ENCODE data around the gene DOK6.

Gene DOK6

DNA sequence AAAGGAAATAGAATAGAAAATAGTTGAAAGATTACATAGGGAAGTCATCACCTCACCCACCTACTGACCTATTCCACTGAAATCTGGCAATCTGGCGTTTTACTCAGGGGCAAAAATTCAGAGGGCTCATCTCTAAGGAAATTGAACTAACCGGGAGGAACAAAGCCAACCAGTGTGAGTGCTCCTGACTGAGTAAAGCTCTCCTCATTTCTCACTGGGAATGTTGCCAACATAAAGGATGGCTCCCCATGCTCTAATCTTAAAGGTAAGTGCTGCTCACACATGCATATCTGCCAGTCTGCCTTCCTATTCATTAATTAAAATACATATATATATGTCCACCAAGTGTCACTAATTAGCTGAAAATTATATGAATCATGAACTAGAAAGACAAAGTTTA lies 13.5 kb upstream of the DOK6 start:
- Histone ChIP-seq H3K4me3 (ENCODE audit: low read length) (no peak overlapping the region), H3K36me3 (ENCODE audit: control insufficient read depth, insufficient read depth, low read length) (no peaks in the 10 kb centered on the region), H3K27me3 (ENCODE audit: control insufficient read depth, insufficient read depth, low read length) (no peaks in the 10 kb centered on the region), H3K4me1 (ENCODE audit: control insufficient read depth, insufficient read depth, low read length) (no peaks in the 10 kb centered on the region), H3K9me3 (ENCODE audit: control insufficient read depth, insufficient read depth, low read length) (no peaks in the 10 kb centered on the region), H3K27ac (ENCODE audit: low read length) (no peak overlapping the region)
- no CpG with 5 or more reads among the region's 2 CpGs for WGBS (ENCODE audit: insufficient coverage, insufficient read length)
- no peak for DNase-seq (ENCODE audit: low read depth, low spot score)

DNA sequence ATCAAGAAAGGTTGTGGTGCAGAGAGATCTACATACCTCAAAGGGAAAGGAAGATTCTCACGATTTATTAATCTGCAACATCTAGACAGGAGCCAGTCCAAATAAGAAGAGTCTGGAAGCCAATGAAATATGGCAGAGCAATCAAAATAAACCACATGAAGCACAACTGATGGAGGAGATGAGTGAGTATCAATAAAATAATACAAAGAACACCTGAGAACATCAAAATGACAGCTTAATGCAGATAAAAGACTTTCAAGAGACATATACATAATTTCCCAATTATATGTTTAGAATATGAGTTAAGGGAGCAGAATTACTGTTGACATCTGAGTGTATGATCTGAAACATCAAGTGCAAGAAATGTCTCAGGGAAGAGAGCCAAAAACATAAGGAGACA lies 12.5 kb upstream of the DOK6 start:
- Histone ChIP-seq H3K4me3 (ENCODE audit: low read length) (no peak overlapping the region), H3K9me3 (ENCODE audit: control insufficient read depth, insufficient read depth, low read length) (no peaks in the 10 kb centered on the region), H3K36me3 (ENCODE audit: control insufficient read depth, insufficient read depth, low read length) (no peaks in the 10 kb centered on the region), H3K27ac (ENCODE audit: low read length) (no peak overlapping the region), H3K4me1 (ENCODE audit: control insufficient read depth, insufficient read depth, low read length) (no peaks in the 10 kb centered on the region), H3K27me3 (ENCODE audit: control insufficient read depth, insufficient read depth, low read length) (no peaks in the 10 kb centered on the region)
- WGBS (ENCODE audit: insufficient coverage, insufficient read length) = no CpG with 5 or more reads among the region's 1 CpG
- no peak for DNase-seq (ENCODE audit: low read depth, low spot score)

DNA sequence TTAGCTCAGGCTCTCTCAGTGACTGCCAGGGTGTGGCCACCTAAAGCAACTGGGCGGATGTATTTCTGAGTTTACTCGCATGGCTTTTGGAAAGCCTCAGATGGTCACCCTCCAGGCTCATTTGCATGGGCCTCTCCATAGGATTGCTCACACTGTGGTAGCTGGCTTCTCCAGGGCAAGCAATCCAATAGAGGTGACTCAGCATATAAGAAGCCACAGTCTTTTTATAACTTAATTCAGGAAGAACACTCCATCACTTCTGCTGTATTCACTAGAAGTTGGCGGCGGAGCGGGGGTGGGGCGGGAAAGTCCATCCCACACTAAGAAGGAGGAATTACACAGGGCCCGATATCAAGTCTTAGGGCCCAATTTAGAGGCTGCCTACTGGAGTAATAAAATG lies 3.6 kb upstream of the DOK6 start:
- no CpG with 5 or more reads among the region's 7 CpGs for WGBS (ENCODE audit: insufficient coverage, insufficient read length)
- no peak overlapping the region for H3K27ac ChIP-seq (ENCODE audit: low read length)
- DNase-seq (ENCODE audit: low read depth, low spot score) = no peak
- peaks cover 1% of the 10 kb centered on the region; the same call in 1 of the 2 replicates for H3K4me1 ChIP-seq (ENCODE audit: control insufficient read depth, insufficient read depth, low read length)
- no peaks in the 10 kb centered on the region for H3K36me3 ChIP-seq (ENCODE audit: control insufficient read depth, insufficient read depth, low read length)
- peaks cover 9% of the 10 kb centered on the region for H3K27me3 ChIP-seq (ENCODE audit: control insufficient read depth, insufficient read depth, low read length)
- no peak overlapping the region for H3K4me3 ChIP-seq (ENCODE audit: low read length)
- H3K9me3 ChIP-seq (ENCODE audit: control insufficient read depth, insufficient read depth, low read length) = no peaks in the 10 kb centered on the region

DNA sequence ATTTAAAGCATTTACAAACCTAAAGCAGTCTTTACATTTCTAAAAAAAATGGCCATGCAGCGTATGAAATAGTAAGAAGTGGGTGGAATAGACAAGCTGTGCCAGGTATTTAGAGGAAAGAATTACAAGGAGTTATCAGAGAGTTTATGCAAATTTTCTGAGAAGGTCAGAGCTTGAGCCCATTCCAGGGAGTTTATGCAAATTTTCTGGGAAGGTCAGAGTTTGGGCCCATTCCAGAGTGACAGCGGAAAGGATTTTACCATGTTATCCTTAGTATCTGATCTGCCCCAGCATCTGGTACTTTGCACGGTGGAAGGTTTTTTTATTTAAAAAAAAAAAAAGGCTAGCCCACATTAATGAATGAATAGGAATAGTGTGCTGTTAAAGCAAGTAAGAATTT lies 1.4 kb upstream of the DOK6 start:
- DNase-seq (ENCODE audit: low read depth, low spot score) = no peak
- no CpG with 5 or more reads among the region's 3 CpGs for WGBS (ENCODE audit: insufficient coverage, insufficient read length)

DNA sequence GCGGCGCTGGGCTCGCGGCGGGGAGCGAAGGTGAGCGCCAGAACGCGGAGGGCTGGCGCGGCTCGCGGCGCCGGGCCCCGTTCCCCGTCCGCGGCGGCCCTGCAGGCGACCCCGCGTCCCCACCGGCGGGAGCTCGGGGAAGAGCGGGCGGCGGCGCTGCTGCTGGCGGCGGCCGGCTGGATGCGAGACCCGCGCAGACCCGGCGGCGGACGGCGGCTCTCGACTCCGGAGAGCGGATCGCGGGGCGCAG lies 213 bp downstream of the DOK6 start:
- no peak overlapping the region for H3K27ac ChIP-seq (ENCODE audit: low read length)
- peaks cover 1% of the 10 kb centered on the region; the same call in 1 of the 2 replicates for H3K4me1 ChIP-seq (ENCODE audit: control insufficient read depth, insufficient read depth, low read length)
- DNase-seq (ENCODE audit: low read depth, low spot score) = no peak
- H3K36me3 ChIP-seq (ENCODE audit: control insufficient read depth, insufficient read depth, low read length) = no peaks in the 10 kb centered on the region
- H3K4me3 ChIP-seq (ENCODE audit: low read length) = peak overlapping the region; percentile 63; the same call in 1 of the 2 replicates
- peaks cover 21% of the 10 kb centered on the region for H3K27me3 ChIP-seq (ENCODE audit: control insufficient read depth, insufficient read depth, low read length)
- no CpG with 5 or more reads among the region's 47 CpGs for WGBS (ENCODE audit: insufficient coverage, insufficient read length)
- H3K9me3 ChIP-seq (ENCODE audit: control insufficient read depth, insufficient read depth, low read length) = no peaks in the 10 kb centered on the region

More for the DNA sequence above, 1.4 kb upstream of the DOK6 start:
- H3K9me3 ChIP-seq (ENCODE audit: control insufficient read depth, insufficient read depth, low read length) = no peaks in the 10 kb centered on the region
- peaks cover 1% of the 10 kb centered on the region; the same call in 1 of the 2 replicates for H3K4me1 ChIP-seq (ENCODE audit: control insufficient read depth, insufficient read depth, low read length)
- H3K27ac ChIP-seq (ENCODE audit: low read length) = no peak overlapping the region
- H3K4me3 ChIP-seq (ENCODE audit: low read length) = no peak overlapping the region
- no peaks in the 10 kb centered on the region for H3K36me3 ChIP-seq (ENCODE audit: control insufficient read depth, insufficient read depth, low read length)
- H3K27me3 ChIP-seq (ENCODE audit: control insufficient read depth, insufficient read depth, low read length) = peaks cover 21% of the 10 kb centered on the region

DNA sequence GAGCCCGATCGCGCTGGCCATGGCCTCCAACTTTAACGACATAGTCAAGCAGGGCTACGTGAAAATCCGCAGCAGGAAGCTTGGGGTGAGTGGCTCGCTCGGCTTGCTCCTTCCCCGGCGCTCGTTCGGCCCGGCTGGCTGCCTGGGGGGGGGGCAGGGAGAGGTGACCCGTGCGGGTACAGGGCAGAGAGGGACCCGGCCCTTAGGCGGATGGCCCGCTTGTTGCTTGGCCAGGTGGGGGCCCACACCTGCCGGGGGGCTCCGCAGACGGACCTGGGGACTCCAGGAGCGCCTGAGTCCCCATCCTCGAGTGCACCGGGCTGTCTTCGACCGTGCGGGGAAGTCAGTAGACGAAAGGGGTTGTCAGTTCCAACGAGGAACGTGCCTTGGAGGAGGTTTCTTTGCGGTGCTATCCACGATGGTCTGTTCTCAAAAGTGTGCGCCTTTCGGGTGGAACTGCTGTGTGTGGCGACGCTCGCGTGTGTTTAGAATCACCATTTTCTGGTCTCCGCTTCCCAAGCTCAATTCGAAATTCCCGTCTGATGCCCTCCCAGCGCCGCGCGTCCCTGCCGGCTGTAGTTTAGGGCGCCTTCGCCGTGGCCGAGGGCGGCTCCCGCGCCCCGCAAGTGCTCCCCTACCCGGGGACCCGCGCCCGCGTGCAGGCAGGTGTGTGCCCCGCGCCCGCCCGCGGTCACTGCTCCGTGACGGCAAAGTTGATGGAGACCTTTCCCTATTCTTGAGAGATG lies 711 bp downstream of the DOK6 start:
- Histone ChIP-seq H3K27ac (ENCODE audit: low read length) (no peak overlapping the region), H3K4me1 (ENCODE audit: control insufficient read depth, insufficient read depth, low read length) (peaks cover 1% of the 10 kb centered on the region; the same call in 1 of the 2 replicates), H3K36me3 (ENCODE audit: control insufficient read depth, insufficient read depth, low read length) (no peaks in the 10 kb centered on the region), H3K4me3 (ENCODE audit: low read length) (peak overlapping the region; percentile 63; the same call in 1 of the 2 replicates), H3K9me3 (ENCODE audit: control insufficient read depth, insufficient read depth, low read length) (no peaks in the 10 kb centered on the region), H3K27me3 (ENCODE audit: control insufficient read depth, insufficient read depth, low read length) (peaks cover 21% of the 10 kb centered on the region)
- WGBS (ENCODE audit: insufficient coverage, insufficient read length) = no CpG with 5 or more reads among the region's 66 CpGs
- no peak for DNase-seq (ENCODE audit: low read depth, low spot score)

DNA sequence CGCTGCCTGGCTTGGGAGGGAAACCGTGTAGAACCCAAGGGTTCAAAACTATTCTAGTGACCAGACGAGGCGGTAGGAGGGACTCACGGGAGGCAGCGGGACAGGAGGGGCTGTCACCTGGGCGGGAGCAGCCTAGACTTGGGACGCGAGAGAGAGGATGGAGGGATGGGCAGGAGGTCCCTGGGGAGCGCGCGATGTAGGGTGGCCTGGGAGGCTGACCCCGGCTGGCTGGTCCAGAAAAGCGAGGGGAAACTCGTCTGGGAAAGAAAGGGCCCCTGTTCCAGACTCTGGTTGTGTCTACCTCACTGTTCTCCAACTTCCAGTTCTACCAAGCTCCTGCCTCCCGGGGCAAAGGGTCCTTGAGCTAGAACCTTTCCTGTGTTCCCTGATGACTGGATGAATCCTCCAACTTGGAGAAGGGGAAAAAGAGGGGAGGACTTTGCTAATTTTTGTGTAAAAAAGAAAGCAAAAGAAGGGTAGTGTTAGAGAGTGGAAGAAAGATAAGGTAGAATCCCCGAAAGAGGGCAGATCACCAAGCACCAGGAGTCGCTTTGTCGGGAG lies 1.4 kb downstream of the DOK6 start:
- DNase-seq (ENCODE audit: low read depth, low spot score) = no peak
- no peak overlapping the region for H3K27ac ChIP-seq (ENCODE audit: low read length)
- no peaks in the 10 kb centered on the region for H3K36me3 ChIP-seq (ENCODE audit: control insufficient read depth, insufficient read depth, low read length)
- peaks cover 1% of the 10 kb centered on the region; the same call in 1 of the 2 replicates for H3K4me1 ChIP-seq (ENCODE audit: control insufficient read depth, insufficient read depth, low read length)
- H3K4me3 ChIP-seq (ENCODE audit: low read length) = peak overlapping the region; percentile 63; the same call in 1 of the 2 replicates
- WGBS (ENCODE audit: insufficient coverage, insufficient read length) = no CpG with 5 or more reads among the region's 19 CpGs
- H3K27me3 ChIP-seq (ENCODE audit: control insufficient read depth, insufficient read depth, low read length) = peaks cover 21% of the 10 kb centered on the region
- H3K9me3 ChIP-seq (ENCODE audit: control insufficient read depth, insufficient read depth, low read length) = no peaks in the 10 kb centered on the region

DNA sequence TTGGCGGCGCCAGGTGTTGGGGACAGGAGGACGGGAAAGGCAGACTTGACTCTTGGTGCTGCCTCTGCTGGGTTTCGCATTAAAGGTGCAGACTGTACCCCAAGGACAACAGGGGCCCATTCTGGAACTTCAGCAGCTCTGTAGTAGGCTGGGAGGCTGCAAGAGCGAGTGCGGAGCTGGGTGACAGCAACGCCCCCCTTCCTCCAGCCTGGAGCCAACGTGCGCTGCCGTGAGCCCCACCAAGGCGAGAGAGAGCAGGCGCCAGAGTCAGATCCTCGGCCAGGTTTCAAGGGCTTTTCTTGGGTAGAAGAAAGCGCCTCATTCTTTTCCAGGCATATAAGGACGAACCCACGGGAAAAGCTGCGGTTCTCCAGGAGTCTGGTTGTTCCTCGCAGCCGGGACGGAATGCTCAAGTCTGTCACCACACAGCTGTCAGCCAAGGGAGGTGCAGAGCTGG lies 1.9 kb downstream of the DOK6 start:
- H3K27ac ChIP-seq (ENCODE audit: low read length) = no peak overlapping the region
- peaks cover 21% of the 10 kb centered on the region for H3K27me3 ChIP-seq (ENCODE audit: control insufficient read depth, insufficient read depth, low read length)
- H3K4me1 ChIP-seq (ENCODE audit: control insufficient read depth, insufficient read depth, low read length) = no peaks in the 10 kb centered on the region; the same call in 1 of the 2 replicates
- no peak for DNase-seq (ENCODE audit: low read depth, low spot score)
- no CpG with 5 or more reads among the region's 20 CpGs for WGBS (ENCODE audit: insufficient coverage, insufficient read length)
- H3K4me3 ChIP-seq (ENCODE audit: low read length) = peak overlapping the region; percentile 2; the same call in 1 of the 2 replicates
- no peaks in the 10 kb centered on the region for H3K9me3 ChIP-seq (ENCODE audit: control insufficient read depth, insufficient read depth, low read length)
- H3K36me3 ChIP-seq (ENCODE audit: control insufficient read depth, insufficient read depth, low read length) = no peaks in the 10 kb centered on the region

DNA sequence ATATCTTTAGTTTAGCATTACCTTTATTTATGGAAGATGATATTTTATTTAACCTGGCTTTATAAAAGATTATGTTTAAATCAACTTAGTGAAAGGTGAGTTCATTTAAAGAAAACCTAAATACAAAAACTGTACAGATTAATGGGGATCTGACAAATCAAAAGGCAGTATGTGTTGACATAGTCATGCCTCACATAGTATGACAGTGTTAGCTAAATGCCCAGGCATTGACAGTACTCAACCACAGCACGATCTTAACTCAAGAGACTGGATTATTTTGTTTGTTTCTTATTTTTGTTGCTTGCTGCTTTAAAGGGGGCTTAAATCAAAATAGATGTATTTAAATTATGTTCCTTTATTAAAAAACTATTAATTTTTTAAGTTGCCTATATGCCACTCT lies 7.8 kb downstream of the DOK6 start:
- H3K9me3 ChIP-seq (ENCODE audit: control insufficient read depth, insufficient read depth, low read length) = no peaks in the 10 kb centered on the region
- no peaks in the 10 kb centered on the region for H3K36me3 ChIP-seq (ENCODE audit: control insufficient read depth, insufficient read depth, low read length)
- no peak overlapping the region for H3K27ac ChIP-seq (ENCODE audit: low read length)
- no peaks in the 10 kb centered on the region for H3K4me1 ChIP-seq (ENCODE audit: control insufficient read depth, insufficient read depth, low read length)
- no peak for DNase-seq (ENCODE audit: low read depth, low spot score)
- WGBS (ENCODE audit: insufficient coverage, insufficient read length) = no CpG with 5 or more reads among the region's 1 CpG
- no peak overlapping the region for H3K4me3 ChIP-seq (ENCODE audit: low read length)
- H3K27me3 ChIP-seq (ENCODE audit: control insufficient read depth, insufficient read depth, low read length) = no peaks in the 10 kb centered on the region; the same call in 1 of the 2 replicates

DNA sequence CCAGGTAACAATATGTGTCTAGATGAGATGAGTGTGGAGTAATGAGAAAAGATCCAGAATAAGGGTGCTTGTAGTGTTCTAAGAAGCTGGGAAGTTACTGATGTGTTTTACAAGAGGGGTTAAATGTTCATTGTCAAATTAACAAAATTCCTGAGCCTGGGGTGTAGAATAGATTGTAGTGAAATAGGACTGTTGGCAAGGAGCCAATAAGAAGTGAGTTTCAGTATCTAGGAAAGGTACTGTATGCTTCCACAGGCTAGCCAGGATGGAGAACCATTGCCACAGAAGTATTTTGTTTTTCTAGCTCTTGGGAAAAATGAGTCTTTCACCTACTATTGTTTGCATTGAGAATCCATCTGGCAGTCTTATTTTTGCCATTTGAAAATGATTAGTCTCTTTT lies 10.5 kb downstream of the DOK6 start:
- H3K4me3 ChIP-seq (ENCODE audit: low read length) = no peak overlapping the region
- H3K4me1 ChIP-seq (ENCODE audit: control insufficient read depth, insufficient read depth, low read length) = no peaks in the 10 kb centered on the region
- no peaks in the 10 kb centered on the region for H3K9me3 ChIP-seq (ENCODE audit: control insufficient read depth, insufficient read depth, low read length)
- no peak for DNase-seq (ENCODE audit: low read depth, low spot score)
- no peaks in the 10 kb centered on the region for H3K36me3 ChIP-seq (ENCODE audit: control insufficient read depth, insufficient read depth, low read length)
- no peaks in the 10 kb centered on the region for H3K27me3 ChIP-seq (ENCODE audit: control insufficient read depth, insufficient read depth, low read length)
- no peak overlapping the region for H3K27ac ChIP-seq (ENCODE audit: low read length)

DNA sequence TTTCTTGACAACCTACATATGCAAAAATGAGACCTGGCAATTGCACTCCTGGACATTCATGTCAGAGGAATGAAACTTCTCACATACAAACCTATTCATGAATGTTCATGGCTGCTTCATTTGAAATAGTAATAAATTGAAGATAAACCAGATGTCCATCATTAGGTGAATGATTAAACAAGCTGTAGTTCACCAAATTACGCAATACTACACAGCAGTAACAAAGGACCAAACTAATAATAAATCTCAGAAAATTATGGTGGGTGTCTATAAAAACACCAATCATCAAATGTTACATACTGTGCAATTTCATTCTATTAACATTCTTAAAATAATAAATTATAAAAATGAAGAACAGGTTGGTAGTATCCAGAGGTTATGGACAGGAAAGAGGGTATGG lies 13.5 kb downstream of the DOK6 start:
- H3K4me1 ChIP-seq (ENCODE audit: control insufficient read depth, insufficient read depth, low read length) = no peaks in the 10 kb centered on the region
- WGBS (ENCODE audit: insufficient coverage, insufficient read length) = no CpG with 5 or more reads among the region's 1 CpG
- H3K27ac ChIP-seq (ENCODE audit: low read length) = no peak overlapping the region
- H3K36me3 ChIP-seq (ENCODE audit: control insufficient read depth, insufficient read depth, low read length) = no peaks in the 10 kb centered on the region
- DNase-seq (ENCODE audit: low read depth, low spot score) = no peak
- H3K4me3 ChIP-seq (ENCODE audit: low read length) = no peak overlapping the region
- H3K9me3 ChIP-seq (ENCODE audit: control insufficient read depth, insufficient read depth, low read length) = no peaks in the 10 kb centered on the region
- no peaks in the 10 kb centered on the region for H3K27me3 ChIP-seq (ENCODE audit: control insufficient read depth, insufficient read depth, low read length)
